Suprapubic skin (tissue), 4 donors: ENCODE results near the gene ADAT1. TPM values are rescaled to one million over a fixed set of nuclear protein-coding genes. Genes with fewer than 3 reads are reported as not detected.
A peak's percentile ranks its signal among the peaks of the same experiment; 100 is the strongest.

Source experiments
- DNase-seq, 2 donors: peaks; one replicate each; pipeline ENCODE4 v3.0.0-alpha.2; 2019; ENCODE audit warnings: low spot score in 2 of 2
- H3K27ac ChIP-seq: fragments of 200-600 bp; sonication (generic); one replicate; pipeline ENCODE4 v1.5.1; 2019
- H3K27me3 ChIP-seq: fragments of 200-600 bp; sonication (generic); one replicate; pipeline ENCODE4 v1.5.1; 2019
- H3K36me3 ChIP-seq: fragments of 200-600 bp; sonication (generic); one replicate; pipeline ENCODE4 v1.5.1; 2019
- H3K4me1 ChIP-seq: fragments of 200-600 bp; sonication (generic); one replicate; pipeline ENCODE4 v1.5.1; 2019
- H3K4me3 ChIP-seq: fragments of 200-600 bp; sonication (generic); one replicate; pipeline ENCODE4 v1.5.1; 2019; ENCODE audit warnings: mild to moderate bottlenecking
- H3K9me3 ChIP-seq: fragments of 200-600 bp; sonication (generic); one replicate; pipeline ENCODE4 v1.5.1; 2019
- EP300 ChIP-seq: sonication (generic); formaldehyde crosslinking; IDR thresholded peaks from one replicate; pipeline ENCODE4 v1.6.1; 2017; ENCODE audit warnings: antibody characterized with exemption
- POLR2A ChIP-seq, 2 donors: fragments of 450-650 bp; IDR thresholded peaks; one replicate each; pipeline ENCODE4 v1.6.1; 2017; ENCODE audit warnings: antibody characterized with exemption in 2 of 2, mild to moderate bottlenecking in 2 of 2, moderate library complexity in 2 of 2
- POLR2AphosphoS5 ChIP-seq, 3 donors: sonication (generic); formaldehyde crosslinking; IDR thresholded peaks; one replicate each; pipeline ENCODE4 v1.6.1; 2017; ENCODE audit warnings: antibody characterized with exemption in 3 of 3
- WGBS: methylation state at CpG from one replicate; pipeline ENCODE4 v1.1.5; 2018; 5-methylcytosine and 5-hydroxymethylcytosine counted together
- total RNA-seq, 4 donors: library from RNA; depleted of rRNA; stranded (reverse); fragments of >200 nt; gene quantifications; one replicate each; pipeline ENCODE4 v1.1.0, GENCODE V29; 2016
- TF ChIP-seq, protein P1 (sequence below), 2 donors: fragments of 200-600 bp in 1 of 2; fragments of 450-650 bp in 1 of 2; sonication (generic) in 1 of 2; IDR thresholded peaks; one replicate each; pipeline ENCODE4 v1.5.1; 2016 to 2019; ENCODE audit warnings: antibody characterized with exemption in 2 of 2, mild to moderate bottlenecking in 1 of 2, moderate library complexity in 1 of 2

The ADAT1 gene
- total RNA-seq, 4 donors from 2014 or later, result 41.4 to 84.2 (median 55.2) TPM

- no peak overlapping the region for H3K27ac ChIP-seq
- no peaks in the 10 kb centered on the region for H3K27me3 ChIP-seq
- H3K9me3 ChIP-seq, result no peaks in the 10 kb centered on the region
- TF ChIP-seq, protein P1, sequence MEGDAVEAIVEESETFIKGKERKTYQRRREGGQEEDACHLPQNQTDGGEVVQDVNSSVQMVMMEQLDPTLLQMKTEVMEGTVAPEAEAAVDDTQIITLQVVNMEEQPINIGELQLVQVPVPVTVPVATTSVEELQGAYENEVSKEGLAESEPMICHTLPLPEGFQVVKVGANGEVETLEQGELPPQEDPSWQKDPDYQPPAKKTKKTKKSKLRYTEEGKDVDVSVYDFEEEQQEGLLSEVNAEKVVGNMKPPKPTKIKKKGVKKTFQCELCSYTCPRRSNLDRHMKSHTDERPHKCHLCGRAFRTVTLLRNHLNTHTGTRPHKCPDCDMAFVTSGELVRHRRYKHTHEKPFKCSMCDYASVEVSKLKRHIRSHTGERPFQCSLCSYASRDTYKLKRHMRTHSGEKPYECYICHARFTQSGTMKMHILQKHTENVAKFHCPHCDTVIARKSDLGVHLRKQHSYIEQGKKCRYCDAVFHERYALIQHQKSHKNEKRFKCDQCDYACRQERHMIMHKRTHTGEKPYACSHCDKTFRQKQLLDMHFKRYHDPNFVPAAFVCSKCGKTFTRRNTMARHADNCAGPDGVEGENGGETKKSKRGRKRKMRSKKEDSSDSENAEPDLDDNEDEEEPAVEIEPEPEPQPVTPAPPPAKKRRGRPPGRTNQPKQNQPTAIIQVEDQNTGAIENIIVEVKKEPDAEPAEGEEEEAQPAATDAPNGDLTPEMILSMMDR (IDR thresholded peaks at IDR 0.05), result no peak
- TF ChIP-seq POLR2AphosphoS5 (IDR thresholded peaks at IDR 0.05), result no peak
- no peak for TF ChIP-seq POLR2A (IDR thresholded peaks at IDR 0.05)
- no peak for TF ChIP-seq EP300
- DNase-seq, result no peak
- peaks cover 42% of the 10 kb centered on the region for H3K4me1 ChIP-seq
- no peak overlapping the region for H3K4me3 ChIP-seq
- 55% methylated on average over 1 of the region's 1 CpG for WGBS
- peaks cover 51% of the 10 kb centered on the region for H3K36me3 ChIP-seq
These were observed 30.8 kb upstream of the ADAT1 start for GRCh38 chr16:75653922-75654321.

GRCh38 chr16:75648265-75649076 is 25.4 kb upstream of the ADAT1 start:
- Histone ChIP-seq H3K4me1 (peaks cover 67% of the 10 kb centered on the region), H3K4me3 (peak overlapping the region; percentile 96), H3K27me3 (no peaks in the 10 kb centered on the region), H3K36me3 (peaks cover 7% of the 10 kb centered on the region), H3K27ac (peak overlapping the region; percentile 99), H3K9me3 (no peaks in the 10 kb centered on the region)
- WGBS, result 1% methylated on average over 32 of the region's 62 CpGs
- TF ChIP-seq POLR2A (IDR thresholded peaks at IDR 0.05), result peak in 1 of 2 donors; percentile 10
- TF ChIP-seq POLR2AphosphoS5 (IDR thresholded peaks at IDR 0.05), result peak in 1 of 3 donors; percentile 3
- TF ChIP-seq EP300, result no peak
- TF ChIP-seq, protein P1 (IDR thresholded peaks at IDR 0.05), result no peak
- peak; percentile 91 to 93 for DNase-seq

- under 1% methylated on average over 19 of the region's 76 CpGs for WGBS
- Histone ChIP-seq H3K27ac (peak within 1 kb of the TSS; percentile 99), H3K4me1 (peaks cover 59% of the 10 kb centered on the region), H3K27me3 (no peaks in the 10 kb centered on the region), H3K4me3 (peak within 1 kb of the TSS; percentile 96), H3K9me3 (no peaks in the 10 kb centered on the region), H3K36me3 (peaks cover 7% of the 10 kb centered on the region)
- peak; percentile 95 for DNase-seq
- TF ChIP-seq EP300, result no peak
- TF ChIP-seq POLR2A (IDR thresholded peaks at IDR 0.05), result peak; percentile 62 to 96
- TF ChIP-seq POLR2AphosphoS5 (IDR thresholded peaks at IDR 0.05), result peak; percentile 73 to 95 (median 89)
These were observed 24.6 kb upstream of the ADAT1 start, which contains the start of the genes KARS1 and TERF2IP for GRCh38 chr16:75647492-75648264. Gene KARS1 (minus strand): TSS chr16:75647665. CDS start chr16:75647639, 26 bp downstream. Gene TERF2IP (plus strand): TSS chr16:75647773. CDS start chr16:75647883, 110 bp downstream.

GRCh38 chr16:75647112-75647491 is 24.0 kb upstream of the ADAT1 start:
- H3K27ac ChIP-seq, result peak overlapping the region; percentile 99
- no peaks in the 10 kb centered on the region for H3K9me3 ChIP-seq
- peaks cover 53% of the 10 kb centered on the region for H3K4me1 ChIP-seq
- DNase-seq, result no peak
- peaks cover 11% of the 10 kb centered on the region for H3K36me3 ChIP-seq
- WGBS, result 0% methylated on average over 15 of the region's 18 CpGs
- peak overlapping the region; percentile 96 for H3K4me3 ChIP-seq
- H3K27me3 ChIP-seq, result no peaks in the 10 kb centered on the region
- TF ChIP-seq POLR2AphosphoS5 (IDR thresholded peaks at IDR 0.05), result no peak
- TF ChIP-seq POLR2A (IDR thresholded peaks at IDR 0.05), result no peak
- TF ChIP-seq EP300, result no peak
- TF ChIP-seq, protein P1 (IDR thresholded peaks at IDR 0.05), result no peak

DNA sequence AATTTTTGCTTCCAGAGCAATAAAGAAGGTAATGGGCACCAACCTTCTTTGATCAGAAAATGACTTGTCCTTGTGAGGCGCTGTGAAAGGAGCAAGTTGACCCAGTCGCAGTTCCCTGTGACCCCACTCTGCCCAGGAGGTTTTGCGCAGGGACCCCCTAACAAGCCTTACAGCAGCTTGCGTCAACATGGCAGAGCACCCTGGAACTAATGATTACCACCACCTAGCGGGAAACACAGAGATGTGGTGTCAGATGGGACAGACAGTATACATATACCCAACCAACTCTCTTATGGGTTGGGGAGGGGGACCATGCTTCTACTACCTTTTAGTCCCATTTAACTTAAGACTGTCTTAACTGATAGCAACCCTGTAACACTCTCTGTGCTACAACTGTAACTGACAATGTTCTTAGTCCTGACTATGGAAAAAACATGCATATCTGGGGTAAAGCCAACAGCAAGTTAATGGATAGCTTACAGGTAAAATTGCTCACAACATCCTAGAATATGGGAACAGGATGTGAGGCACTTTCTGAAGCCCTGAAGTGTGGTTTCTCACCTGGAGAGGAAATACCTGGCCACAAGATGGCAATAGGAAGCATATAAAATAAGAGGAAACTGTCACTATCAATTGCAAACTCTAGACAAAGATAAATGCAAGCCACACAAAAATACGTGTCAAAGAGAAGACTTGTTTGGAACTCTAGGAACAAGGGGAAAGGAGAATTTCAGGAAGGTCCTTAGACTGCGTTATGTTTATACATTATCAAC is 21.3 kb upstream of the ADAT1 start:
- WGBS, result 80% methylated on average over 7 of the region's 7 CpGs
- Histone ChIP-seq H3K4me3 (no peak overlapping the region), H3K27me3 (no peaks in the 10 kb centered on the region), H3K27ac (no peak overlapping the region), H3K36me3 (peaks cover 35% of the 10 kb centered on the region), H3K4me1 (peaks cover 28% of the 10 kb centered on the region), H3K9me3 (no peaks in the 10 kb centered on the region)
- no peak for DNase-seq
- no peak for TF ChIP-seq EP300
- TF ChIP-seq POLR2A (IDR thresholded peaks at IDR 0.05), result no peak
- no peak for TF ChIP-seq POLR2AphosphoS5 (IDR thresholded peaks at IDR 0.05)
- TF ChIP-seq, protein P1 (IDR thresholded peaks at IDR 0.05), result no peak
